CD4-positive, alpha-beta T cell (primary cell): ENCODE results near the gene ELMO2. TPM values are rescaled to one million over a fixed set of nuclear protein-coding genes. Genes with fewer than 3 reads are reported as not detected.

Experiments used
- ATAC-seq: fragments of 200-7000 bp; cut with Tn5 transposase; one replicate; pipeline ENCODE4 v1.10.0; 2022; ENCODE audit warnings: mild to moderate bottlenecking; ENCODE audit not compliant: poor library complexity
- CTCF ChIA-PET: fragments of 350-600 bp; sonication (Branson Sonifier 250); formaldehyde crosslinking; loops from one replicate; lab custom pipeline; 2021; ENCODE audit warnings: antibody characterized with exemption, inconsistent platforms; lab: Charles Lee
- POLR2A ChIA-PET: fragments of 350-600 bp; sonication (Branson Sonifier 250); formaldehyde crosslinking; loops from one replicate; lab custom pipeline; 2021; ENCODE audit warnings: antibody characterized with exemption, inconsistent platforms; lab: Charles Lee
- DNase-seq, 14 experiments: peaks; one replicate each; pipeline ENCODE4 v3.0.0-alpha.2; 2013 to 2020; ENCODE audit warnings: mixed read lengths in 2 of 14
- H3K27ac ChIP-seq, 2 donors: one replicate each; pipeline versions ENCODE4 v1.5.1 to v1.7.0; 2013; ENCODE audit warnings: low read length in 2 of 2, low read depth in 1 of 2, mild to moderate bottlenecking in 1 of 2
- H3K27me3 ChIP-seq, 2 experiments: 1 replicate in 1 of 2; 2 replicates in 1 of 2; pipeline versions ENCODE4 v1.6.1 to v1.7.0; 2013; ENCODE audit warnings: low read length in 2 of 2, control low read depth in 1 of 2, mild to moderate bottlenecking in 1 of 2, moderate library complexity in 1 of 2; ENCODE audit not compliant: insufficient read depth in 2 of 2, control insufficient read depth in 1 of 2
- H3K36me3 ChIP-seq: one replicate; pipeline ENCODE4 v1.6.1; 2013; ENCODE audit warnings: low read length, control low read depth; ENCODE audit not compliant: insufficient read depth
- H3K4me1 ChIP-seq: one replicate; pipeline ENCODE4 v1.6.1; 2013; ENCODE audit warnings: low read length, control low read depth; ENCODE audit not compliant: insufficient read depth
- H3K4me3 ChIP-seq: one replicate; pipeline ENCODE4 v1.5.1; 2013; ENCODE audit warnings: mild to moderate bottlenecking, low read length, moderate library complexity
- H3K9me3 ChIP-seq, 2 experiments: 1 replicate in 1 of 2; 2 replicates in 1 of 2; pipeline versions ENCODE4 v1.6.1 to v1.7.0; 2013; ENCODE audit warnings: low read length in 2 of 2, mild to moderate bottlenecking in 2 of 2, control low read depth in 1 of 2, moderate library complexity in 1 of 2; ENCODE audit not compliant: control insufficient read depth in 1 of 2, insufficient read depth in 1 of 2
- H3K27ac Mint-ChIP-seq: one replicate; pipeline ENCODE4 v1.8.0; 2020; ENCODE audit warnings: mixed read lengths
- H3K27me3 Mint-ChIP-seq: one replicate; pipeline ENCODE4 v1.8.0; 2021; ENCODE audit warnings: mixed read lengths
- H3K36me3 Mint-ChIP-seq: one replicate; pipeline ENCODE4 v1.8.0; 2021; ENCODE audit warnings: low read depth, mixed read lengths
- H3K4me1 Mint-ChIP-seq: one replicate; pipeline ENCODE4 v1.8.0; 2021; ENCODE audit warnings: low read depth, mixed read lengths
- H3K4me3 Mint-ChIP-seq: one replicate; pipeline ENCODE4 v1.8.0; 2020; ENCODE audit warnings: mild to moderate bottlenecking, mixed read lengths
- H3K9me3 Mint-ChIP-seq: one replicate; pipeline ENCODE4 v1.8.0; 2020; ENCODE audit warnings: mixed read lengths
- intact Hi-C, 2 experiments: fragments of 100-400 bp; cut with DNase I in 1 of 2; cut with micrococcal nuclease in 1 of 2; formaldehyde crosslinking; loops; one replicate each; pipeline versions ENCODE4 v1.15.1 to v1.9.0; 2023 to 2025; cut with DNase I, micrococcal nuclease
- total RNA-seq, 174 experiments: library from RNA in 2 of 174; stranded (reverse) in 2 of 174; gene quantifications; one replicate each; pipeline ENCODE4 v1.2.3 and lab custom pipeline; 2021 to 2026
- TF ChIP-seq, protein P1 (sequence below): fragments of 200-600 bp; IDR thresholded peaks from one replicate; pipeline ENCODE4 v1.8.0; 2022; ENCODE audit warnings: antibody characterized with exemption, mild to moderate bottlenecking

The ELMO2 gene
- total RNA-seq, 2 experiments from 2014 or later: 85.6 TPM

DNA sequence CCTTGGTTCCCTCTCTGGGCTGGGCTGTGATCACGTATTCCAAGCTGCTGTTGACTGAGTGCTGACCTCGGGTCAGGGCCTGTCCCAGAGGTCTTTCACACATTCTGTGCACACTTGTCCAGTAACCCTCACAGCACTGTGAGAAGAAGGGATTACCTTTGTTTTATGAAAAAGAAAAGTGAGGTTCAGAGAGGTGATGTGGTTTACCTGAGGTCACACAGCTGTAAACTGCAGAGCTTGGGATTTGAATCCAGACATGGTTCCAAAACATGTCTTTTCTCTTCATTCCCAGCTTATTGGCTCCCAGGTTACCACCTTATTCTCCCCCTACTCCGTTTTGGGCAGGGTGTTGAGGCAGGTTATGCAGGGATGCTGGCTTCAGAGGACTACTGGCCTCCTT, 69.7 kb downstream of the ELMO2 start:
- Histone ChIP-seq H3K27ac (no peak overlapping the region), H3K36me3 (no peaks in the 10 kb centered on the region), H3K4me1 (no peaks in the 10 kb centered on the region), H3K9me3 (peaks cover 0 to 7% of the 10 kb centered on the region in 2 experiments), H3K27me3 (peaks cover 29 to 55% of the 10 kb centered on the region in 2 experiments), H3K4me3 (no peak overlapping the region)
- H3K4me3 Mint-ChIP-seq: no peak overlapping the region
- ChIA-PET POLR2A (no interaction called here), CTCF (interaction anchor here (0.7 kb wide), 1 partner anchor 1043 kb away, joined by 3 read pairs; no protein-coding TSS in a partner anchor)
- no peak overlapping the region for H3K27ac Mint-ChIP-seq
- intact Hi-C loops: no loop called here
- TF ChIP-seq, protein P1, sequence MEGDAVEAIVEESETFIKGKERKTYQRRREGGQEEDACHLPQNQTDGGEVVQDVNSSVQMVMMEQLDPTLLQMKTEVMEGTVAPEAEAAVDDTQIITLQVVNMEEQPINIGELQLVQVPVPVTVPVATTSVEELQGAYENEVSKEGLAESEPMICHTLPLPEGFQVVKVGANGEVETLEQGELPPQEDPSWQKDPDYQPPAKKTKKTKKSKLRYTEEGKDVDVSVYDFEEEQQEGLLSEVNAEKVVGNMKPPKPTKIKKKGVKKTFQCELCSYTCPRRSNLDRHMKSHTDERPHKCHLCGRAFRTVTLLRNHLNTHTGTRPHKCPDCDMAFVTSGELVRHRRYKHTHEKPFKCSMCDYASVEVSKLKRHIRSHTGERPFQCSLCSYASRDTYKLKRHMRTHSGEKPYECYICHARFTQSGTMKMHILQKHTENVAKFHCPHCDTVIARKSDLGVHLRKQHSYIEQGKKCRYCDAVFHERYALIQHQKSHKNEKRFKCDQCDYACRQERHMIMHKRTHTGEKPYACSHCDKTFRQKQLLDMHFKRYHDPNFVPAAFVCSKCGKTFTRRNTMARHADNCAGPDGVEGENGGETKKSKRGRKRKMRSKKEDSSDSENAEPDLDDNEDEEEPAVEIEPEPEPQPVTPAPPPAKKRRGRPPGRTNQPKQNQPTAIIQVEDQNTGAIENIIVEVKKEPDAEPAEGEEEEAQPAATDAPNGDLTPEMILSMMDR: no peak
- H3K36me3 Mint-ChIP-seq: no peaks in the 10 kb centered on the region
- H3K9me3 Mint-ChIP-seq: no peaks in the 10 kb centered on the region
- ATAC-seq (no peak), DNase-seq (no peak)
- H3K27me3 Mint-ChIP-seq: peaks cover 61% of the 10 kb centered on the region
- H3K4me1 Mint-ChIP-seq: no peaks in the 10 kb centered on the region

DNA sequence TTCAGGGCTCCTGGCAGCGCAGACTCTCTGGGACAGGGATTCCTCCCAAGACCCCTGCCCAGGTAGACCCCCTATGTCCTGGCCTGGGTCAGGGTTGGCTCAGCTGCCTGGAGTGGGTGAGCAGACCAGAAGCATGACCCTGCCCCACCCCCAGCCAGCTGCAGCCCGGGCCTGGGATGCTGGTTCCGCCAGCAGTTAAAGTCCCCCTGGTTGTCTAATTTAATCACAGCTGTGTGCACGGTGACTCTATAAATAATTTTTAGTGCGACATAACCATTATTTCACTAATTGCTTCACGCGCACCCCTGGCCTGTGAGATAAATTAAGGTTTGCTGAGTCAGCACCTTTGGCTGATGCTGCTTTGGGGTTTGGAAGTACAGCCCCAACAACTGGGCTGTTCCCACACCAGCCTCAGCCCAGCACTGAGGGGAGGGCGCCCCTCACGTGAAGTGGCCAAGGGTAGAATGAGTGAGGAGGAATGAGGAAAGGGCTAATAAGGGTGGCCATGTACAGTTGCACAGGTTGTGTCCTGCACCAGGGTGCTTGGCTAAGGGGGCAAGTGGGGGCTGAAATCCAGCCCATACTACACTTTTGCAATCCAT, 72.0 kb downstream of the ELMO2 start:
- Histone ChIP-seq H3K9me3 (peaks cover 0 to 7% of the 10 kb centered on the region in 2 experiments), H3K27ac (no peak overlapping the region), H3K36me3 (no peaks in the 10 kb centered on the region), H3K4me1 (no peaks in the 10 kb centered on the region), H3K27me3 (peaks cover 29 to 46% of the 10 kb centered on the region in 2 experiments), H3K4me3 (no peak overlapping the region)
- Mint-ChIP-seq H3K4me3 (no peak overlapping the region), H3K36me3 (no peaks in the 10 kb centered on the region), H3K27me3 (peaks cover 56% of the 10 kb centered on the region), H3K4me1 (no peaks in the 10 kb centered on the region), H3K9me3 (no peaks in the 10 kb centered on the region), H3K27ac (no peak overlapping the region)
- TF ChIP-seq, protein P1: no peak
- DNase-seq (no peak), ATAC-seq (no peak)
- ChIA-PET CTCF (no interaction called here), POLR2A (interaction anchor here (1.5 kb wide), 1 partner anchor 72 kb away, joined by 4 read pairs; the partner anchor contains the start of gene ELMO2)
- intact Hi-C loops: no loop called here

DNA sequence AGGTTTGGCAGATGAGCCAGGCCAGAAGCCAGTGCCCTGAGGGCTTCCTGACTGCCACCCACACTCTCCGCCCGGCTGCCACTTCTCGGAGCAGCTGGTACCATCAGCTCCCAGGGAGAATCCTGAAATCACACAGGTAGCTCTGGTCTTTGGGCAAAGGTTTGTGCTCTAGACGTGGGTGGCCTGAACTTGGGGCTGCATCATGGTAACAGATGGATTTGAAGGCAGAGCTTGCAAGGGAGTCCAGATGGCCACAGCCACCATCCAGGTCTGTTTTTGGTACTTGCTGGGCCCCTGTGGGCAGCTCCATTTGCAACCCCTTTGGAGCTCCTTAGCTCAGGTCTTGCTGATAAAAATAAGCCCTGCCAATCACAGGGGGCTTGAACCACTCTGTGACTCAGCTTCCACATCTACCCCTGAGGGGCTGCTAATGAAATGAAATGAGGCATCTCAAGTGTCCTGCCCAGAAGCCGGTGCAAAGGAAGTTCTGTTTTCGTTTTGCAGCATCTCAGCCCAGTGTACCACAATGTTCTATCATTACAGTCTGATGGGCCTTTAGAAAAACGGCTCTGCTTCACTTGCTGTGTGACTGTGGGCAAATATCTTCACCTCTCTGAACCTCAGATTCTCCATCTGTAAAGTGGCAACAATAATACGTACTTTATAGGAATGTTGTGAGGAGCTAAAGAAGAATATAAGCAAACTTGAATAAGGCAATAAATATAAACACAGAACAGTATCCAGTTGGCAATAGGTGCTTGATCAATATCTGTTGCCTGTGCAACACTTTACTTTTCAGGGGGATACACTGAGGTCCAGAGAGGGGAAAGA, 73.0 kb downstream of the ELMO2 start:
- CTCF ChIA-PET: no interaction called here

More for the DNA sequence above, 73.0 kb downstream of the ELMO2 start:
- no peak overlapping the region for H3K4me3 Mint-ChIP-seq
- H3K4me1 Mint-ChIP-seq: no peaks in the 10 kb centered on the region
- Histone ChIP-seq H3K27ac (no peak overlapping the region), H3K36me3 (no peaks in the 10 kb centered on the region), H3K9me3 (peaks cover 0 to 7% of the 10 kb centered on the region in 2 experiments), H3K27me3 (peaks cover 24 to 38% of the 10 kb centered on the region in 2 experiments), H3K4me3 (no peak overlapping the region), H3K4me1 (no peaks in the 10 kb centered on the region)
- POLR2A ChIA-PET: interaction anchor here (1.5 kb wide), 1 partner anchor 73 kb away, joined by 4 read pairs; the partner anchor contains the start of gene ELMO2
- peaks cover 52% of the 10 kb centered on the region for H3K27me3 Mint-ChIP-seq
- H3K36me3 Mint-ChIP-seq: no peaks in the 10 kb centered on the region
- no peak for DNase-seq
- TF ChIP-seq, protein P1: no peak
- intact Hi-C loops: no loop called here
- no peaks in the 10 kb centered on the region for H3K9me3 Mint-ChIP-seq
- ATAC-seq: no peak
- H3K27ac Mint-ChIP-seq: no peak overlapping the region
